A204.1 (cell line): ENCODE data around the gene PRC1.
A peak's percentile ranks its signal among the peaks of the same experiment; 100 is the strongest.
"Not testable (repeated sequence)": the region's sequence is repeated elsewhere in the genome, so short reads cannot be mapped to it uniquely, and the experiment has no call there.

ENCODE experiments used
- FAIRE-seq: peaks from 2 replicates; lab custom pipeline; 2012; peaks lifted over from hg19 to GRCh38; lab: Jason Lieb, UNC

The PRC1 gene

GRCh38 chr15:90994417-90995311 is at the start of gene PRC1:
TSS of gene PRC1 (minus strand) at chr15:90994535. CDS start at chr15:90994417, 118 bp downstream.
- peak; percentile 94 for FAIRE-seq

- no peak for FAIRE-seq
Observed at GRCh38 chr15:91043202-91043874, 49.0 kb upstream of the PRC1 start.

- FAIRE-seq: no peak
Observed at GRCh38 chr15:91040856-91041255, 46.5 kb upstream of the PRC1 start.

- no peak for FAIRE-seq
Observed at GRCh38 chr15:91039996-91040395, 45.7 kb upstream of the PRC1 start.

- FAIRE-seq: no peak
Observed at GRCh38 chr15:91032919-91033803, 38.8 kb upstream of the PRC1 start.

- no peak for FAIRE-seq
Observed at GRCh38 chr15:91031796-91032195, 37.5 kb upstream of the PRC1 start.

GRCh38 chr15:91027677-91028076 is 33.3 kb upstream of the PRC1 start:
- FAIRE-seq: no peak

- no peak for FAIRE-seq
Observed at GRCh38 chr15:91023720-91024119, 29.4 kb upstream of the PRC1 start.

- FAIRE-seq: no peak
Observed at GRCh38 chr15:91022832-91023129, 28.4 kb upstream of the PRC1 start.

GRCh38 chr15:91022075-91022831 is 27.9 kb upstream of the PRC1 start, which contains the start of gene VPS33B:
TSS of gene VPS33B (minus strand) at chr15:91022594. CDS start at chr15:91022249, 345 bp downstream.
- no peak for FAIRE-seq

GRCh38 chr15:91021516-91022074 is 27.3 kb upstream of the PRC1 start:
- no peak for FAIRE-seq

- FAIRE-seq: no peak
Observed at GRCh38 chr15:91018158-91018557, 23.8 kb upstream of the PRC1 start.

GRCh38 chr15:91017716-91018115 is 23.4 kb upstream of the PRC1 start:
- FAIRE-seq: no peak

- FAIRE-seq: not testable (repeated sequence)
Observed at GRCh38 chr15:91013701-91014100, 19.4 kb upstream of the PRC1 start.

- no peak for FAIRE-seq
Observed at GRCh38 chr15:91007266-91007665, 12.9 kb upstream of the PRC1 start.

- no peak for FAIRE-seq
Observed at GRCh38 chr15:91001209-91001608, 6.9 kb upstream of the PRC1 start.

- FAIRE-seq: no peak
Observed at GRCh38 chr15:90998737-90999136, 4.4 kb upstream of the PRC1 start.

- FAIRE-seq: no peak
Observed at GRCh38 chr15:90994059-90994416, 297 bp downstream of the PRC1 start.

- FAIRE-seq: no peak
Observed at GRCh38 chr15:90991587-90992285, 2.6 kb downstream of the PRC1 start.

GRCh38 chr15:90990446-90990845 is 3.9 kb downstream of the PRC1 start:
- no peak for FAIRE-seq
